DND-41 (cell line): ENCODE data around the gene TMPRSS3.

Experiments used
- ATAC-seq: fragments of 200-7000 bp; cut with Tn5 transposase; 3 replicates; pipeline ENCODE4 v1.9.1; 2021; ENCODE audit warnings: low read depth; ENCODE audit not compliant: insufficient read depth
- DNase-seq: peaks from one replicate; pipeline ENCODE4 v3.0.0-alpha.2; 2020
- H2AFZ ChIP-seq: 2 replicates; pipeline ENCODE4 v1.6.0; 2012; ENCODE audit warnings: low read depth, low read length
- H3K27ac ChIP-seq: 2 replicates; pipeline ENCODE4 v1.5.1; 2012; ENCODE audit warnings: low read length, inconsistent platforms
- H3K27me3 ChIP-seq: fragments of 200-600 bp; sonication (generic); 2 replicates; pipeline ENCODE4 v1.6.0; 2012; ENCODE audit warnings: low read length, mild to moderate bottlenecking, inconsistent platforms; ENCODE audit not compliant: insufficient read depth, poor library complexity
- H3K36me3 ChIP-seq: 2 replicates; pipeline ENCODE4 v1.5.1; 2012; ENCODE audit warnings: low read length, inconsistent platforms; ENCODE audit not compliant: insufficient read depth
- H3K4me1 ChIP-seq: 2 replicates; pipeline ENCODE4 v1.5.1; 2012; ENCODE audit warnings: mild to moderate bottlenecking, low read length; ENCODE audit not compliant: insufficient read depth
- H3K4me2 ChIP-seq: 2 replicates; pipeline ENCODE4 v1.6.0; 2012; ENCODE audit warnings: mild to moderate bottlenecking, moderate library complexity, low read length, inconsistent platforms; ENCODE audit not compliant: insufficient read depth
- H3K4me3 ChIP-seq, 2 experiments: fragments of 200-600 bp in 1 of 2; shearing (Covaris generic) in 1 of 2; 2 replicates each; pipeline ENCODE4 v1.5.1; 2012 to 2016; ENCODE audit warnings: inconsistent platforms in 2 of 2, low read length in 2 of 2, mild to moderate bottlenecking in 2 of 2, low read depth in 1 of 2, moderate library complexity in 1 of 2
- H3K79me2 ChIP-seq: 2 replicates; pipeline ENCODE4 v1.6.0; 2012; ENCODE audit warnings: low read length, inconsistent platforms; ENCODE audit not compliant: insufficient read depth
- H3K9ac ChIP-seq: 2 replicates; pipeline ENCODE4 v1.6.0; 2012; ENCODE audit warnings: low read depth, mild to moderate bottlenecking, inconsistent platforms, low read length, moderate library complexity
- H3K9me3 ChIP-seq: 2 replicates; pipeline ENCODE4 v1.5.1; 2012; ENCODE audit warnings: low read length, moderate library complexity, mild to moderate bottlenecking, inconsistent platforms; ENCODE audit not compliant: insufficient read depth, severe bottlenecking
- H4K20me1 ChIP-seq: 2 replicates; pipeline ENCODE4 v1.6.0; 2012; ENCODE audit warnings: low read length; ENCODE audit not compliant: insufficient read depth
- CTCF ChIP-seq: IDR thresholded peaks from 2 replicates; pipeline ENCODE4 v1.5.1; 2012; ENCODE audit warnings: borderline replicate concordance, low read length, moderate library complexity, mild to moderate bottlenecking; ENCODE audit not compliant: poor library complexity, severe bottlenecking; ENCODE audit errors: extremely low read depth
- EZH2 ChIP-seq: IDR thresholded peaks from 3 replicates; pipeline ENCODE4 v1.6.1; 2012; ENCODE audit warnings: borderline replicate concordance, low read depth, mild to moderate bottlenecking, moderate library complexity, low read length, inconsistent platforms; ENCODE audit not compliant: severe bottlenecking

Gene TMPRSS3

GRCh38 chr21:42353623-42354022 lies 42.2 kb downstream of the TMPRSS3 start:
- H3K36me3 ChIP-seq = no peaks in the 10 kb centered on the region
- no peak for ATAC-seq
- H3K79me2 ChIP-seq = no peaks in the 10 kb centered on the region
- TF ChIP-seq EZH2 (no peak), CTCF (no peak)
- no peak overlapping the region for H3K4me3 ChIP-seq
- H3K4me1 ChIP-seq = no peaks in the 10 kb centered on the region
- H3K27me3 ChIP-seq = no peaks in the 10 kb centered on the region
- no peak overlapping the region for H3K9ac ChIP-seq
- no peak overlapping the region for H3K27ac ChIP-seq
- no peak for DNase-seq
- H4K20me1 ChIP-seq = no peaks in the 10 kb centered on the region
- no peak overlapping the region for H2AFZ ChIP-seq
- peaks cover 4% of the 10 kb centered on the region for H3K9me3 ChIP-seq
- H3K4me2 ChIP-seq = no peak overlapping the region

- H3K79me2 ChIP-seq = no peaks in the 10 kb centered on the region
- no peak overlapping the region for H3K4me3 ChIP-seq
- H3K9me3 ChIP-seq = peaks cover 4% of the 10 kb centered on the region
- DNase-seq (no peak), ATAC-seq (no peak)
- no peak overlapping the region for H3K4me2 ChIP-seq
- no peaks in the 10 kb centered on the region for H3K27me3 ChIP-seq
- no peaks in the 10 kb centered on the region for H4K20me1 ChIP-seq
- H3K27ac ChIP-seq = no peak overlapping the region
- TF ChIP-seq CTCF (no peak), EZH2 (no peak)
- no peaks in the 10 kb centered on the region for H3K4me1 ChIP-seq
- no peak overlapping the region for H3K9ac ChIP-seq
- H2AFZ ChIP-seq = no peak overlapping the region
- H3K36me3 ChIP-seq = no peaks in the 10 kb centered on the region
Observed at GRCh38 chr21:42352441-42353095, 43.3 kb downstream of the TMPRSS3 start.

- no peak for DNase-seq
- Histone ChIP-seq H3K27me3 (no peaks in the 10 kb centered on the region), H3K4me1 (no peaks in the 10 kb centered on the region), H3K4me2 (no peak overlapping the region), H3K9ac (no peak overlapping the region), H3K4me3 (no peak overlapping the region), H3K27ac (no peak overlapping the region), H3K9me3 (peaks cover 4% of the 10 kb centered on the region), H4K20me1 (no peaks in the 10 kb centered on the region), H3K36me3 (no peaks in the 10 kb centered on the region), H3K79me2 (no peaks in the 10 kb centered on the region), H2AFZ (no peak overlapping the region)
- ATAC-seq = no peak
- no peak for TF ChIP-seq EZH2
- TF ChIP-seq CTCF = no peak
Observed at GRCh38 chr21:42351626-42352440, 44.0 kb downstream of the TMPRSS3 start.
